Mesodermal cell (in vitro differentiated cells): Measurements from ENCODE around the gene GRID1.

ENCODE experiments used
- H3K27ac ChIP-seq: 2 replicates; pipeline ENCODE4 v1.7.0; 2013; ENCODE audit warnings: mild to moderate bottlenecking, low read depth, low read length, moderate library complexity; ENCODE audit not compliant: severe bottlenecking
- H3K36me3 ChIP-seq: 2 replicates; pipeline ENCODE4 v1.7.1; 2013; ENCODE audit warnings: mild to moderate bottlenecking, low read length, moderate library complexity; ENCODE audit not compliant: control insufficient read depth, insufficient read depth
- H3K4me1 ChIP-seq: one replicate; pipeline ENCODE4 v1.7.1; 2013; ENCODE audit warnings: mild to moderate bottlenecking, low read length; ENCODE audit not compliant: insufficient read depth, control insufficient read depth, poor library complexity, severe bottlenecking
- H3K4me3 ChIP-seq: 2 replicates; pipeline ENCODE4 v1.7.0; 2013; ENCODE audit warnings: low read length, control low read depth, mild to moderate bottlenecking; ENCODE audit not compliant: insufficient read depth, poor library complexity, severe bottlenecking; ENCODE audit errors: extremely low read depth
- H3K9me3 ChIP-seq: 2 replicates; pipeline ENCODE4 v1.7.1; 2013; ENCODE audit warnings: mild to moderate bottlenecking, low read length, moderate library complexity; ENCODE audit not compliant: control insufficient read depth
- WGBS, 2 experiments: methylation state at CpG; one replicate each; pipeline ENCODE4 v1.1.5; 2013; ENCODE audit warnings: missing lambda C conversion rate in 2 of 2; ENCODE audit not compliant: insufficient coverage in 2 of 2; 5-methylcytosine and 5-hydroxymethylcytosine counted together

Gene GRID1

GRCh38 chr10:86225103-86225782, 141.4 kb downstream of the GRID1 start:
- no peaks in the 10 kb centered on the region for H3K9me3 ChIP-seq
- peak overlapping the region; percentile 23 for H3K27ac ChIP-seq
- WGBS, 2 experiments: 81 to 86% methylated on average over 5 to 8 of the region's 10 CpGs
- no peaks in the 10 kb centered on the region for H3K36me3 ChIP-seq
- H3K4me3 ChIP-seq: no peak overlapping the region
- peaks cover 21% of the 10 kb centered on the region for H3K4me1 ChIP-seq

- peaks cover 21% of the 10 kb centered on the region for H3K4me1 ChIP-seq
- H3K36me3 ChIP-seq: no peaks in the 10 kb centered on the region
- H3K9me3 ChIP-seq: no peaks in the 10 kb centered on the region
- WGBS, 2 experiments: 75 to 88% methylated on average over 3 to 4 of the region's 8 CpGs
- peak overlapping the region; percentile 23 for H3K27ac ChIP-seq
- H3K4me3 ChIP-seq: no peak overlapping the region
Observed at GRCh38 chr10:86224354-86225102, 142.1 kb downstream of the GRID1 start.

- Histone ChIP-seq H3K9me3 (no peaks in the 10 kb centered on the region), H3K4me3 (no peak overlapping the region), H3K4me1 (peaks cover 21% of the 10 kb centered on the region), H3K36me3 (no peaks in the 10 kb centered on the region), H3K27ac (no peak overlapping the region)
- WGBS, 2 experiments: 49 to 75% methylated on average over 2 to 3 of the region's 3 CpGs
Observed at GRCh38 chr10:86223256-86223655, 143.3 kb downstream of the GRID1 start.

GRCh38 chr10:86222687-86223086, 143.9 kb downstream of the GRID1 start:
- no peak overlapping the region for H3K4me3 ChIP-seq
- 83 to 90% methylated on average over 2 to 3 of the region's 3 CpGs for WGBS, 2 experiments
- no peaks in the 10 kb centered on the region for H3K9me3 ChIP-seq
- no peak overlapping the region for H3K27ac ChIP-seq
- H3K4me1 ChIP-seq: peaks cover 21% of the 10 kb centered on the region
- H3K36me3 ChIP-seq: no peaks in the 10 kb centered on the region

- no peak overlapping the region for H3K4me3 ChIP-seq
- no peak overlapping the region for H3K27ac ChIP-seq
- 89 to 92% methylated on average over 3 of the region's 4 CpGs for WGBS, 2 experiments
- peaks cover 21% of the 10 kb centered on the region for H3K4me1 ChIP-seq
- H3K36me3 ChIP-seq: no peaks in the 10 kb centered on the region
- H3K9me3 ChIP-seq: no peaks in the 10 kb centered on the region
Observed at GRCh38 chr10:86222336-86222650, 144.3 kb downstream of the GRID1 start.

GRCh38 chr10:86221442-86222335, 144.9 kb downstream of the GRID1 start:
- no peak overlapping the region for H3K4me3 ChIP-seq
- H3K27ac ChIP-seq: no peak overlapping the region
- WGBS, 2 experiments: 81 to 86% methylated on average over 3 to 6 of the region's 7 CpGs
- H3K4me1 ChIP-seq: peaks cover 21% of the 10 kb centered on the region
- H3K9me3 ChIP-seq: no peaks in the 10 kb centered on the region
- H3K36me3 ChIP-seq: no peaks in the 10 kb centered on the region

GRCh38 chr10:86220626-86221025, 146.0 kb downstream of the GRID1 start:
- H3K4me3 ChIP-seq: no peak overlapping the region
- H3K4me1 ChIP-seq: peaks cover 18% of the 10 kb centered on the region
- H3K36me3 ChIP-seq: no peaks in the 10 kb centered on the region
- WGBS, 2 experiments: 81 to 93% methylated on average over 4 of the region's 6 CpGs
- no peak overlapping the region for H3K27ac ChIP-seq
- no peaks in the 10 kb centered on the region for H3K9me3 ChIP-seq

GRCh38 chr10:86219271-86219670, 147.3 kb downstream of the GRID1 start:
- 89 to 90% methylated on average over 3 to 4 of the region's 8 CpGs for whole genome bisulfite sequencing, 2 experiments
- H3K4me3 ChIP-seq: no peak overlapping the region
- no peaks in the 10 kb centered on the region for H3K36me3 ChIP-seq
- peaks cover 6% of the 10 kb centered on the region for H3K4me1 ChIP-seq
- H3K27ac ChIP-seq: no peak overlapping the region
- H3K9me3 ChIP-seq: no peaks in the 10 kb centered on the region

- peaks cover 5% of the 10 kb centered on the region for H3K4me1 ChIP-seq
- no peaks in the 10 kb centered on the region for H3K36me3 ChIP-seq
- H3K27ac ChIP-seq: no peak overlapping the region
- 79 to 82% methylated on average over 4 to 5 of the region's 5 CpGs for WGBS, 2 experiments
- no peaks in the 10 kb centered on the region for H3K9me3 ChIP-seq
- no peak overlapping the region for H3K4me3 ChIP-seq
Observed at GRCh38 chr10:86218842-86219241, 147.8 kb downstream of the GRID1 start.

- no peak overlapping the region for H3K4me3 ChIP-seq
- H3K36me3 ChIP-seq: no peaks in the 10 kb centered on the region
- no peak overlapping the region for H3K27ac ChIP-seq
- no CpG with 5 or more reads among the region's 4 CpGs for WGBS, 2 experiments
- no peaks in the 10 kb centered on the region for H3K9me3 ChIP-seq
- peaks cover 5% of the 10 kb centered on the region for H3K4me1 ChIP-seq
Observed at GRCh38 chr10:86218160-86218559, 148.4 kb downstream of the GRID1 start.
